HG03342 (cell line): ENCODE measurements around the gene GJB3.
"Not testable (repeated sequence)": the region's sequence is repeated elsewhere in the genome, so short reads cannot be mapped to it uniquely, and the experiment has no call there.

ENCODE experiments used
- ATAC-seq: cut with Tn5 transposase; IDR thresholded peaks from one replicate; pipeline ENCODE4 v1.9.1; 2021; ENCODE audit warnings: mild to moderate bottlenecking, moderate library complexity; ENCODE audit not compliant: unreplicated experiment

The GJB3 gene

DNA sequence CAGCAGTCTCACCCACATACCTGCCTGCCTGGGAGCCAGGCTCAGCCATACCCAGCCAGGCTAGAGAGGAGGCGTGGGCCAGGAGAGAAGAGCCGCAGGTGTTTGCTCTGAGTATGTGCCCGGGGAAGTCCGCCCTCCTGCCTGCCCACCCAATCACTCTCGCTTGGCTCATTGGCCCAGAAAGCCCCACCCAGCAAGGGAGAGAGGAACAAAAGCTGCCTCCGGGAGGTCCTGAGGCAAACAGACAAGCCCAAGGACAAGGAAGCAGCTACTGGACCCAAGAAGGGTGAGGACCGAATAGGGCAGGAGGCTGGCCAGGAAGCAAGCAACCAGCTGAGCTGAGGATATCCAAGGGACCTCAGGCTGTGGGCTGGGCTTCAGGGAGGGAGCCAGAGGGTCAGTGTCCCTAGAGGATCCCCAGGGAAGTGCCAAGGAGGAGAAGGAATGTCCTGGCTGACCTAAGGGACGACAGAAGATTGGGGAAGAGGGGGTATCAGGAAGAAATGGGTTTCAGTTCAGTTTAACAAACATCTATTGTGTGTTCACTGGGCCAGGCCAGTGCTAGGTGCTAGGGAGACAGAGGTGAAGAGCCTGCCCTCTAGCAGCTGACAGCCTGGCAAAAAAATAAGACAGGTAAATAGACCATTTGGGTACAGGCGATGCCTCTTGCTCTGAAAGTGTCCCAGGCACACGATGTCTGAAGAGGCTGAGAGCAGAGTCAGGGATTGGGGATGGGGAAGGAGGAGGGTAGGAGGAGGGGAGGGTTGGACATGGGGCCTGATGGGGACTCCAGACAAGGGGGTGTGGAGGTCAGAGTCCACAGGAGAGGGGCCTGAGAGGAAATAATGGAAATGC, 21.3 kb upstream of the GJB3 start, which contains the start of gene GJB4:
Gene GJB4, plus strand, starts transcription at position 238 of the 855 bp plus-strand sequence. CDS start 1,515 bp downstream, outside the sequence.
- ATAC-seq: no peak

DNA sequence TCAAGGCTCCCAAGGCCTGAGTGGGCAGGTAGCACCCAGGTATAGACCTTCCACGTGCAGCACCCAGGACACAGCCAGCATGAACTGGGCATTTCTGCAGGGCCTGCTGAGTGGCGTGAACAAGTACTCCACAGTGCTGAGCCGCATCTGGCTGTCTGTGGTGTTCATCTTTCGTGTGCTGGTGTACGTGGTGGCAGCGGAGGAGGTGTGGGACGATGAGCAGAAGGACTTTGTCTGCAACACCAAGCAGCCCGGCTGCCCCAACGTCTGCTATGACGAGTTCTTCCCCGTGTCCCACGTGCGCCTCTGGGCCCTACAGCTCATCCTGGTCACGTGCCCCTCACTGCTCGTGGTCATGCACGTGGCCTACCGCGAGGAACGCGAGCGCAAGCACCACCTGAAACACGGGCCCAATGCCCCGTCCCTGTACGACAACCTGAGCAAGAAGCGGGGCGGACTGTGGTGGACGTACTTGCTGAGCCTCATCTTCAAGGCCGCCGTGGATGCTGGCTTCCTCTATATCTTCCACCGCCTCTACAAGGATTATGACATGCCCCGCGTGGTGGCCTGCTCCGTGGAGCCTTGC, 19.7 kb upstream of the GJB3 start:
- ATAC-seq: no peak

DNA sequence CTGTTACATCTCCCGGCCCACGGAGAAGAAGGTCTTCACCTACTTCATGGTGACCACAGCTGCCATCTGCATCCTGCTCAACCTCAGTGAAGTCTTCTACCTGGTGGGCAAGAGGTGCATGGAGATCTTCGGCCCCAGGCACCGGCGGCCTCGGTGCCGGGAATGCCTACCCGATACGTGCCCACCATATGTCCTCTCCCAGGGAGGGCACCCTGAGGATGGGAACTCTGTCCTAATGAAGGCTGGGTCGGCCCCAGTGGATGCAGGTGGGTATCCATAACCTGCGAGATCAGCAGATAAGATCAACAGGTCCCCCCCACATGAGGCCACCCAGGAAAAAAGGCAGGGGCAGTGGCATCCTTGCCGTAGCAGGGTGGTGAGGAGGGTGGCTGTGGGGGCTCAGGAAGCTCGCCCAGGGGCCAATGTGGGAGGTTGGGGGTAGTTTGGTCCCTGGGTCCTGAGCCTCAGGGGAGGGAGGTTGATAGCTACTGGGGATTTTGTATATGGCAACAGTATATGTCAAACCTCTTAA, 19.2 kb upstream of the GJB3 start:
- no peak for ATAC-seq

GRCh38 chr1:34762474-34763141, 18.4 kb upstream of the GJB3 start:
- ATAC-seq: no peak

DNA sequence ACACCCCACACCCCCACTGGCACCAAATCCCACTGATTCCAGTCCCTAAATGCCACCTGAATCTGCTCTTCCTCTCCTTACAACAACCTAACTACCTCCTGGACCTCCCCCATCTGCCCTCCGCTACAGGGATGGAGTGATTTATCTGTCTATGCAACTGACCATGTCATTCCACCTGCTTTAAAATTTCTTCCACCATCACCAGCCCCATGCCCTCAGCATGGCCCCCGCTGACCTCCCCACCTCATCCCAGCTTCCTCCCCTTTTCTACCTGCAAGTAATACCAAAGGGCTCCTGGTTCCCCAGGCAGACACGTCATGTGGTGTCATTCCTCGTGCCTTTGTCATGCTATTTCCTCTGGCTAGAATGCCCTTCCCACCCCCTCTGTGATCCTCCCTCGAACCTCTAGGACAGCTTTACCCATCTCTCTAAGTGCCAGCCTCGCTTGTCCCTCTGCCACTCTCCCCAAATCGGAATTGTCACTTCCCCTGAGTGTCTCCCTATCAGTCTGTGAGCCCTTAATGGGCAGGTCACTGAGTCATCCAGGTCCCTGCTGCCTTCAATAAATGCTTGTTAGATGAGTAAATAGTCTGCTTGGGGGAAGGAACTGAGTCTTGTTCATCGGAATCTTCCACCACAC, 17.8 kb upstream of the GJB3 start:
- ATAC-seq: no peak

- ATAC-seq: no peak
Measured at GRCh38 chr1:34768856-34769255, 12.2 kb upstream of the GJB3 start.

GRCh38 chr1:34770891-34771504, 10.0 kb upstream of the GJB3 start:
- no peak for ATAC-seq

DNA sequence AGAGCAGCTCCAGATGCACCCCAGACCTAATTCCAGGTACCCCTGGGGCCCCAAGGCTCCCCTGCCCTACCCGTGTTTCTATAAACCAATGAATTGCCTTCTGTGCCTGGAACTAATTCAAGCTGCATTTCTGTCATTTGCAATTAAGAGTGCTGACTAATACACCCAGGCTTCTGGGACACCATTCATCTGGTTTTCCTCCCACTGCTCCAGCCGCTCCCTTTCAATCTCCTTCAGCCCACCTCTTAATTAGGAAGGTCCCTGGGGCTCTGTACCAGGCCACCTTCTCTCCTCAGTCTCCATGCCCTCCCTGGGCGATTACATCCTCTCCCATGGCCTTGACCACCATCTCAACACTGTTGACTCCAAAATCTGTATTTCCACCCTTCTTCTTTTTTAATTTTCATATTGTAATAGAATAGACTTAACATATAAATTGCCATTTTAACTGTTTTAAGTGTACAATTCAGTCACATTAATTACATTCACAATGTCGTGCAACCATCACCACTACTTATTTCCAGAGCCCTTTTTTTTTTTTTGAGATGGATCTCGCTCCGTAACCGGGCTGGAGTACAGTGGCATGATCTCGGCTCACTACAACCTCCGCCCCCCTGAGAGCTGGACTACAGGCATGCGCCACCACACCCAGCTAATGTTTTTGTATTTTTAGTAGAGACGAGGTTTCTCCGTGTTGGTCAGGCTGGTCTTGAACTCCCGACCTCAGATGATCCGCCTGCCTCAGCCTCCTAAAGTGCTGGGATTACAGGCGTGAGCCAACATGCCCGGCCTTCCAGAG, 9.2 kb upstream of the GJB3 start:
- ATAC-seq: no peak

GRCh38 chr1:34773114-34773513, 7.9 kb upstream of the GJB3 start:
- not testable (repeated sequence) for ATAC-seq

DNA sequence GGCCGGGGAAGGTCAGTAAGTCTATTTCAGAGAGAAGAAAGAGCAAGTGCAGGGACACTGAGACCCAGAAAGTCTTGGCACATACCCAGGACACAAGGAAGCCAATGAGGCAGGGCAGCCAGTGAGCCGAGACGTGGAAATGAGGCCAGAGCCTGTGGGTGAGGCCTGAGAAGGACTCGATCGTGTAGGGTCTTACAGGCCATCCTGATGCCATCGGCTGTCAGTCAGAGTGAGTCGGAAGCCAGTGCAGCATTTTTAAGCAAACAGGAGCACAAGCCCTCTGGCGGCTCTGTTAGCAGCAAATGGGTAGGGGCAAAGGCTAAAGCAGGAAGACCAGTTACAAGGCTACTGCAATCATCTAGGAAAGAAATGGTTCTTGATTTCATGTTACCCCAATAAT, 6.1 kb upstream of the GJB3 start:
- no peak for ATAC-seq

DNA sequence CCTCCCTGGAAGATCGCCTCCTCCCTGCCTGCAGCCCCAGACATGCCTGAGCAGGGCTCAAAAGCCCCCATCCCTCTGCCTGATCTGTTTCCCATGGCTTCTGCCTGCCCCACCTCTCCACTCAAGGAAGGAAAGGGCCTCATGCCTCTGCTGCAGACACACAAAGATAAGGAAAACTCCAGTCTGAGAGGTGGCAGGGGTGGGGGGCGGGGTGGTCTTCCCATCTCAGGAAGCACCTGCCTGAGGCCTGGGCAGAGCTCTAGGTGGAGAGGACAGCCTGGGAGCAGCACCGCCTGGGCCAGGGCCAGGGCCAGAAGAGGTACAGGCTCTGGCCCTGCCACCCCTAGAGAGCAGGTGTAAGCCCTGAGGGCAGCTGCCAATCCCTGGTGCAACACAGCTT, 4.1 kb upstream of the GJB3 start:
- no peak for ATAC-seq

GRCh38 chr1:34777519-34778321, 3.3 kb upstream of the GJB3 start:
- ATAC-seq: no peak

GRCh38 chr1:34778381-34778780, 2.6 kb upstream of the GJB3 start:
- ATAC-seq: no peak

- ATAC-seq: no peak
Measured at GRCh38 chr1:34779005-34779404, 2.0 kb upstream of the GJB3 start.

- ATAC-seq: no peak
Measured at GRCh38 chr1:34779526-34779925, 1.5 kb upstream of the GJB3 start.

GRCh38 chr1:34779962-34780361, 1.1 kb upstream of the GJB3 start:
- ATAC-seq: no peak

DNA sequence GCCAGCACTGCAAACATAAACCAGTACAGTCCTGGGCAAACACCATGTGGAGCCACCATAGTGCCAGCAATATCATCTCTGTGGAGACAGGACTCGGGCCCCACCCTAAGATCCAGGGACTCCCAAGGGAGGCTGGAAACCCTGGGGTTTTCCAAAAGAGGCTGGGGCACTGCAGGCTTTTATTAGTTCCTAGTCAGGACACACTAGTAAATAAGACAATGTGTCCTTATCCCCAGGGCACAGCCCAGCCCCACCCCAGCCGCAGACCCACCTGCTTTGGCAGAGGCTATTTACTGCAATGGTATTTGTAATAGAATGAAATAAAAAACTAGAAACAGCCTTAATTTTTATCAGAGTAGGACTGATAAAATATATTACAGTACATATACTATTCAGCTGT, 486 bp upstream of the GJB3 start:
- ATAC-seq: no peak

DNA sequence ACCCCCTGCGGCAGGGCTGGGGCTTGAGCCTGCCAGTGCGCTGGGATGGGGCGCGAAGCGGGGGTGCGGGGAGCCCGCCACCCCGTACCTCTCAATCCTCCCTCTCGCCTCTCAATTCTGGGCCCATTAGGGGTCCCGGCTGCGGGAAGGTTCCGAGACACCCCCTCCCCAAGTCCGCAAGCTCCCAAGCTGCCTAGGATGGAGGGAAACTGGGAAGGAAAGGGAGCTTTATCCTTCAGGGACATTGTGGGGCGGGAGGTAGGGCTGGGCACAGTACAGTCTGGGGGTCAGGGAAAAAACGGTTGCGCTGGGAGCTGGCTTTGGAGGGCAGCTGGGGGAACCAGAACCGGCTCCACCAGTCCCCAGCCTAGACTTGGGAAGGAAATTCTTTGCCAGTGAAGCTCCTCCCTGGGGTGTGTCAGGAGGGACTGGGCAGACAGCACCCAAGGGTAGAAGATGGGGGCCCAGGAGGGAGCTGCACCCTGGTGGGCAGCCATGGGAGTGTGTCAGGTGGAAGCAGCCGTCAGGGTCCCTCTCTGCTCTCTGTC, 904 bp downstream of the GJB3 start:
- no peak for ATAC-seq

DNA sequence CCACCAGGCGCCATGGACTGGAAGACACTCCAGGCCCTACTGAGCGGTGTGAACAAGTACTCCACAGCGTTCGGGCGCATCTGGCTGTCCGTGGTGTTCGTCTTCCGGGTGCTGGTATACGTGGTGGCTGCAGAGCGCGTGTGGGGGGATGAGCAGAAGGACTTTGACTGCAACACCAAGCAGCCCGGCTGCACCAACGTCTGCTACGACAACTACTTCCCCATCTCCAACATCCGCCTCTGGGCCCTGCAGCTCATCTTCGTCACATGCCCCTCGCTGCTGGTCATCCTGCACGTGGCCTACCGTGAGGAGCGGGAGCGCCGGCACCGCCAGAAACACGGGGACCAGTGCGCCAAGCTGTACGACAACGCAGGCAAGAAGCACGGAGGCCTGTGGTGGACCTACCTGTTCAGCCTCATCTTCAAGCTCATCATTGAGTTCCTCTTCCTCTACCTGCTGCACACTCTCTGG, 3.8 kb downstream of the GJB3 start:
- no peak for ATAC-seq
